K562 (cell line): Measurements from ENCODE around the gene NTRK3. TPM values are rescaled to one million over a fixed set of nuclear protein-coding genes. Genes with fewer than 3 reads are reported as not detected.

Experiments used
- ATAC-seq: fragments of 200-7000 bp; cut with Tn5 transposase; 3 replicates; pipeline ENCODE4 v1.9.1; 2020; ENCODE audit warnings: moderate library complexity
- BruUV-seq: library from RNA; stranded (reverse); fragments of 400-500 nt; replicated peaks from 2 replicates; lab custom pipeline; 2021; lab: Mats Ljungman, UMichigan
- CTCF ChIA-PET: fragments of 300-600 bp; formaldehyde crosslinking; extraction: SDS; loops from one replicate; lab custom pipeline; 2021; ENCODE audit warnings: low intra/inter-chr PET ratio; lab: Yijun Ruan, JAX
- POLR2A ChIA-PET: fragments of 300-600, 350-650 bp; sonication (Branson Sonifier 250); formaldehyde crosslinking; extraction: SDS; loops from one replicate; lab custom pipeline; 2021; ENCODE audit warnings: antibody characterized with exemption, inconsistent platforms; lab: Yijun Ruan, JAX
- DNase-seq, 4 experiments: peaks; one replicate each; pipeline versions ENCODE4 v3.0.0 to v3.0.0-alpha.2; 2011 to 2018; ENCODE audit warnings: low spot score in 3 of 4, mixed read lengths in 3 of 4; ENCODE audit errors: extremely low read depth in 1 of 4
- FAIRE-seq: peaks from 2 replicates; lab custom pipeline; 2011; peaks lifted over from hg19 to GRCh38; lab: Jason Lieb, UNC
- H2AFZ ChIP-seq: 2 replicates; pipeline ENCODE4 v1.6.0; 2011; ENCODE audit warnings: low read depth, low read length, control low read depth, inconsistent platforms
- H3K27ac ChIP-seq: fragments of 200-600 bp; 3 replicates; pipeline ENCODE4 v1.8.0; 2011; ENCODE audit warnings: low read depth, mild to moderate bottlenecking, control low read depth, inconsistent platforms, low read length, moderate library complexity, mixed read lengths; ENCODE audit errors: extremely low read depth
- H3K27me3 ChIP-seq, 2 experiments: fragments of 300-600 bp in 1 of 2; 2 replicates in 1 of 2; 3 replicates in 1 of 2; pipeline versions ENCODE4 v1.6.0 to v1.8.0; 2011; ENCODE audit warnings: inconsistent platforms in 2 of 2, low read length in 2 of 2, mild to moderate bottlenecking in 1 of 2, mixed read lengths in 1 of 2, moderate library complexity in 1 of 2; ENCODE audit not compliant: control insufficient read depth in 2 of 2, insufficient read depth in 2 of 2
- H3K36me3 ChIP-seq: fragments of 300-600 bp; 3 replicates; pipeline ENCODE4 v1.8.0; 2011; ENCODE audit warnings: mild to moderate bottlenecking, low read length, inconsistent platforms; ENCODE audit not compliant: control insufficient read depth, insufficient read depth
- H3K4me1 ChIP-seq, 2 experiments: fragments of 200-600 bp in 1 of 2; replicated peaks in 1 of 2; 2 replicates in 1 of 2; 3 replicates in 1 of 2; pipeline versions ENCODE4 v1.5.1 to v1.8.0; 2011; ENCODE audit warnings: inconsistent platforms in 2 of 2, low read length in 2 of 2, mild to moderate bottlenecking in 1 of 2, mixed read lengths in 1 of 2, moderate library complexity in 1 of 2; ENCODE audit not compliant: control insufficient read depth in 2 of 2, insufficient read depth in 2 of 2
- H3K4me2 ChIP-seq: 2 replicates; pipeline ENCODE4 v1.6.1; 2011; ENCODE audit warnings: low read length, control low read depth, inconsistent platforms, mixed read lengths; ENCODE audit not compliant: insufficient read depth
- H3K4me3 ChIP-seq: fragments of 200-600 bp; sonication (generic), shearing (Covaris generic); 2 replicates; pipeline ENCODE4 v1.5.1; 2016; ENCODE audit warnings: control low read depth, inconsistent platforms
- H3K79me2 ChIP-seq: fragments of 200-600 bp; 3 replicates; pipeline ENCODE4 v1.8.0; 2011; ENCODE audit warnings: low read length, inconsistent platforms; ENCODE audit not compliant: control insufficient read depth, insufficient read depth
- H3K9ac ChIP-seq, 2 experiments: 2 replicates each; pipeline versions ENCODE4 v1.6.0 to v1.6.1; 2011; ENCODE audit warnings: low read depth in 2 of 2, low read length in 2 of 2, control low read depth in 1 of 2, inconsistent platforms in 1 of 2, mild to moderate bottlenecking in 1 of 2, mixed read lengths in 1 of 2; ENCODE audit not compliant: insufficient read depth in 1 of 2
- H3K9me1 ChIP-seq: one replicate; pipeline ENCODE4 v1.6.0; 2011; ENCODE audit warnings: inconsistent platforms, mild to moderate bottlenecking, low read length, moderate library complexity; ENCODE audit not compliant: control insufficient read depth, insufficient read depth
- H3K9me3 ChIP-seq: replicated peaks from 2 replicates; pipeline ENCODE4 v1.5.1; 2011; ENCODE audit warnings: low read depth, low read length, inconsistent platforms; ENCODE audit not compliant: control insufficient read depth, insufficient read depth
- H4K20me1 ChIP-seq: replicated peaks from 2 replicates; pipeline ENCODE4 v1.6.1; 2011; ENCODE audit warnings: low read length, inconsistent platforms, mixed read lengths; ENCODE audit not compliant: control insufficient read depth, insufficient read depth
- CREB5 ChIP-seq: fragments of 250-450 bp; sonication (Bioruptor Pico); IDR thresholded peaks from 2 replicates; pipeline ENCODE4 v1.5.0; 2020; ENCODE audit warnings: mild to moderate bottlenecking
- CXXC5 ChIP-seq: fragments of 250-450 bp; sonication (Bioruptor Pico); IDR thresholded peaks from 2 replicates; pipeline ENCODE4 v1.8.0; 2022; ENCODE audit warnings: inconsistent platforms, mild to moderate bottlenecking, moderate library complexity
- ELF4 ChIP-seq: fragments of 450-650 bp; formaldehyde crosslinking; IDR thresholded peaks from 2 replicates; pipeline ENCODE4 v1.4.0; 2022; ENCODE audit warnings: missing genetic modification characterization
- GABPA ChIP-seq: fragments of 200-800 bp; sonication (Bioruptor generic); conservative IDR thresholded peaks from 2 replicates; pipeline ENCODE4 v1.6.1; 2016; ENCODE audit warnings: low read depth, missing genetic modification characterization, missing compliant biosample characterization
- IRF9 ChIP-seq: fragments of 450-650 bp; IDR thresholded peaks from 2 replicates; pipeline ENCODE4 v1.6.1; 2016; ENCODE audit warnings: missing biosample characterization, missing genetic modification characterization
- KDM4B ChIP-seq, 2 experiments: fragments of 450-650 bp in 1 of 2; sonication (generic) in 1 of 2; IDR thresholded peaks; 2 replicates each; pipeline ENCODE4 v1.6.1; 2016 to 2017; ENCODE audit warnings: borderline replicate concordance in 2 of 2, antibody characterized with exemption in 1 of 2, low read depth in 1 of 2, mild to moderate bottlenecking in 1 of 2
- ZHX1 ChIP-seq: fragments of 150-350 bp; conservative IDR thresholded peaks from 2 replicates; pipeline ENCODE4 v1.6.1; 2014; ENCODE audit warnings: low read length
- ZNF431 ChIP-seq: sonication (generic); formaldehyde crosslinking; IDR thresholded peaks from 2 replicates; pipeline ENCODE4 v1.8.0; 2022; ENCODE audit warnings: mild to moderate bottlenecking, missing genetic modification reagents
- WGBS: fragments of 100-300 bp; shearing (Covaris generic); methylation state at CpG from one replicate; pipeline ENCODE4 v1.1.6; 2016; ENCODE audit warnings: low coverage, mixed read lengths; ENCODE audit not compliant: insufficient coverage; ENCODE audit errors: missing lambda C conversion rate; 5-methylcytosine and 5-hydroxymethylcytosine counted together
- in situ Hi-C: fragments of 300-500 bp; cut with MboI; formaldehyde crosslinking; loops from 4 replicates; pipeline ENCODE4 v1.15.0; 2018; ENCODE audit warnings: inconsistent platforms, mixed read lengths
- intact Hi-C: fragments of 100-400 bp; cut with micrococcal nuclease; formaldehyde crosslinking; loops from 2 replicates; pipeline ENCODE4 v1.14.2; 2022
- polyA plus RNA-seq, 8 experiments: library from polyadenylated mRNA; depleted of rRNA in 4 of 8; stranded (reverse) in 5 of 8; unstranded in 3 of 8; fragments of >200 nt; fragmentation: Nextera tagmentation in 2 of 8; fragmentation: Illumina TruSeq in 1 of 8; extraction: Ambion mirVana in 2 of 8; extraction: Trizol in 1 of 8; gene quantifications; 2 replicates each; pipeline versions ENCODE4 v1.2.1 to v1.2.3, GENCODE V29; 2011 to 2014; ENCODE audit warnings: inconsistent platforms in 1 of 8, missing spikeins in 1 of 8
- total RNA-seq, 7 experiments: library from RNA; depleted of rRNA in 6 of 7; stranded (reverse); fragments of >200 nt in 6 of 7; fragmentation: Illumina TruSeq in 2 of 7; extraction: Trizol in 2 of 7; gene quantifications; 2 replicates each; pipeline versions ENCODE4 v1.2.1 to v1.2.3, GENCODE V29; 2011 to 2021; ENCODE audit warnings: low replicate concordance in 1 of 7
- TF ChIP-seq, protein P1 (sequence below): fragments of 450-650 bp; formaldehyde crosslinking; IDR thresholded peaks from 2 replicates; pipeline ENCODE4 v1.4.0; 2020; ENCODE audit warnings: mild to moderate bottlenecking, moderate library complexity
- TF ChIP-seq, protein P2 (sequence below): fragments of 150-350 bp; IDR thresholded peaks from 2 replicates; pipeline ENCODE4 v1.6.1; 2014; ENCODE audit warnings: low read depth, mild to moderate bottlenecking, low read length, borderline replicate concordance

NTRK3 gene
- total and polyA plus RNA-seq, 9 of the 15 experiments (the other 6 are each of a cell fraction or from before 2014, with no cell fraction given) = 0.11 to 0.13 TPM; not detected in 7

- intact Hi-C loops = no loop called here
- Histone ChIP-seq H3K27me3 (peaks cover 0 to 19% of the 10 kb centered on the region in 2 experiments; a peak in 1 of 5 replicates), H3K9me1 (no peaks in the 10 kb centered on the region), H3K36me3 (no peaks in the 10 kb centered on the region), H3K4me2 (no peak overlapping the region), H3K4me1 (no peaks in the 10 kb centered on the region), H2AFZ (no peak overlapping the region), H4K20me1 (no peaks in the 10 kb centered on the region), H3K9me3 (no peaks in the 10 kb centered on the region), H3K9ac (no peak overlapping the region), H3K79me2 (no peaks in the 10 kb centered on the region), H3K27ac (no peak overlapping the region), H3K4me3 (no peak overlapping the region)
- no TSS peak for BruUV-seq
- ATAC-seq (no peak), FAIRE-seq (no peak), DNase-seq (no peak)
- in situ Hi-C loops = no loop called here
- 0% methylated on average over 1 of the region's 1 CpG for WGBS
- CTCF ChIA-PET = no interaction called here
- TF ChIP-seq, protein P1, sequence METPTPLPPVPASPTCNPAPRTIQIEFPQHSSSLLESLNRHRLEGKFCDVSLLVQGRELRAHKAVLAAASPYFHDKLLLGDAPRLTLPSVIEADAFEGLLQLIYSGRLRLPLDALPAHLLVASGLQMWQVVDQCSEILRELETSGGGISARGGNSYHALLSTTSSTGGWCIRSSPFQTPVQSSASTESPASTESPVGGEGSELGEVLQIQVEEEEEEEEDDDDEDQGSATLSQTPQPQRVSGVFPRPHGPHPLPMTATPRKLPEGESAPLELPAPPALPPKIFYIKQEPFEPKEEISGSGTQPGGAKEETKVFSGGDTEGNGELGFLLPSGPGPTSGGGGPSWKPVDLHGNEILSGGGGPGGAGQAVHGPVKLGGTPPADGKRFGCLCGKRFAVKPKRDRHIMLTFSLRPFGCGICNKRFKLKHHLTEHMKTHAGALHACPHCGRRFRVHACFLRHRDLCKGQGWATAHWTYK (CRISPR knock-in tag) = no peak
- TF ChIP-seq IRF9 (tag) (no peak), KDM4B (IDR thresholded peaks at IDR 0.05; ENCODE audit: borderline replicate concordance in 2 of 2, low read depth in 1 of 2) (no peak), ELF4 (CRISPR knock-in tag) (no peak), CREB5 (CRISPR knock-in tag) (no peak), ZHX1 (no peak), CXXC5 (CRISPR knock-in tag) (no peak), GABPA (tag) (no peak), ZNF431 (no peak)
- TF ChIP-seq, protein P2, sequence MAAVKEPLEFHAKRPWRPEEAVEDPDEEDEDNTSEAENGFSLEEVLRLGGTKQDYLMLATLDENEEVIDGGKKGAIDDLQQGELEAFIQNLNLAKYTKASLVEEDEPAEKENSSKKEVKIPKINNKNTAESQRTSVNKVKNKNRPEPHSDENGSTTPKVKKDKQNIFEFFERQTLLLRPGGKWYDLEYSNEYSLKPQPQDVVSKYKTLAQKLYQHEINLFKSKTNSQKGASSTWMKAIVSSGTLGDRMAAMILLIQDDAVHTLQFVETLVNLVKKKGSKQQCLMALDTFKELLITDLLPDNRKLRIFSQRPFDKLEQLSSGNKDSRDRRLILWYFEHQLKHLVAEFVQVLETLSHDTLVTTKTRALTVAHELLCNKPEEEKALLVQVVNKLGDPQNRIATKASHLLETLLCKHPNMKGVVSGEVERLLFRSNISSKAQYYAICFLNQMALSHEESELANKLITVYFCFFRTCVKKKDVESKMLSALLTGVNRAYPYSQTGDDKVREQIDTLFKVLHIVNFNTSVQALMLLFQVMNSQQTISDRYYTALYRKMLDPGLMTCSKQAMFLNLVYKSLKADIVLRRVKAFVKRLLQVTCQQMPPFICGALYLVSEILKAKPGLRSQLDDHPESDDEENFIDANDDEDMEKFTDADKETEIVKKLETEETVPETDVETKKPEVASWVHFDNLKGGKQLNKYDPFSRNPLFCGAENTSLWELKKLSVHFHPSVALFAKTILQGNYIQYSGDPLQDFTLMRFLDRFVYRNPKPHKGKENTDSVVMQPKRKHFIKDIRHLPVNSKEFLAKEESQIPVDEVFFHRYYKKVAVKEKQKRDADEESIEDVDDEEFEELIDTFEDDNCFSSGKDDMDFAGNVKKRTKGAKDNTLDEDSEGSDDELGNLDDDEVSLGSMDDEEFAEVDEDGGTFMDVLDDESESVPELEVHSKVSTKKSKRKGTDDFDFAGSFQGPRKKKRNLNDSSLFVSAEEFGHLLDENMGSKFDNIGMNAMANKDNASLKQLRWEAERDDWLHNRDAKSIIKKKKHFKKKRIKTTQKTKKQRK = no peak
- POLR2A ChIA-PET = no interaction called here
These were observed 439.0 kb downstream of the NTRK3 start for GRCh38 chr15:87817553-87817952.
